Thoracic aorta (tissue), 2 donors: Measurements from ENCODE around the gene THBS4. TPM values are rescaled to one million over a fixed set of nuclear protein-coding genes. Genes with fewer than 3 reads are reported as not detected.
A peak's percentile ranks its signal among the peaks of the same experiment; 100 is the strongest.

ENCODE experiments used
- ATAC-seq: fragments of 150-250 bp; one replicate; pipeline ENCODE4 v1.8.0; 2017; ENCODE audit warnings: low read depth; ENCODE audit not compliant: insufficient number of reproducible peaks, low FRiP score
- DNase-seq: peaks from one replicate; pipeline ENCODE4 v3.0.0-alpha.2; 2020; ENCODE audit warnings: low spot score
- H3K27ac ChIP-seq, 2 donors: fragments of 200-600 bp; sonication (generic); 1 replicate in 1 of 2; 2 replicates in 1 of 2; pipeline ENCODE4 v1.5.1; 2016; ENCODE audit warnings: mild to moderate bottlenecking in 2 of 2, moderate library complexity in 2 of 2
- H3K27me3 ChIP-seq: fragments of 200-600 bp; sonication (generic); replicated peaks from 2 replicates; pipeline ENCODE4 v1.6.0; 2016; ENCODE audit warnings: mild to moderate bottlenecking; ENCODE audit not compliant: insufficient read depth
- H3K36me3 ChIP-seq: fragments of 200-600 bp; sonication (generic); one replicate; pipeline ENCODE4 v1.5.1; 2016
- H3K4me1 ChIP-seq, 2 donors: fragments of 200-600 bp; sonication (generic); 1 replicate in 1 of 2; 2 replicates in 1 of 2; pipeline versions ENCODE4 v1.5.1 to v1.6.0; 2016; ENCODE audit warnings: low read depth in 2 of 2, mild to moderate bottlenecking in 1 of 2; ENCODE audit not compliant: control insufficient read depth in 1 of 2
- H3K4me3 ChIP-seq: fragments of 200-600 bp; sonication (generic); 2 replicates; pipeline ENCODE4 v1.5.1; 2016; ENCODE audit warnings: mild to moderate bottlenecking
- H3K9me3 ChIP-seq: fragments of 200-600 bp; sonication (generic); 2 replicates; pipeline ENCODE4 v1.5.1; 2016
- CTCF ChIP-seq: fragments of 200-600 bp; sonication (generic); IDR thresholded peaks from one replicate; pipeline ENCODE4 v1.5.1; 2019; ENCODE audit warnings: antibody characterized with exemption
- total RNA-seq, 2 donors: library from RNA; depleted of rRNA; stranded (reverse); fragments of >200 nt; gene quantifications; one replicate each; pipeline versions ENCODE4 v1.1.0 to v1.2.3, GENCODE V29; 2016

Gene THBS4
- total RNA-seq = 10 to 100 TPM in 1 of 2 donors, 1 to 10 TPM in 1; 7.2 to 13.5 TPM

GRCh38 chr5:80034962-80035821 is at the start of gene THBS4:
THBS4 (plus strand) TSS chr5:80035348; CDS start chr5:80035538, 190 bp downstream.
- DNase-seq (no peak), ATAC-seq (no peak)
- Histone ChIP-seq H3K4me3 (no peak within 1 kb of the TSS), H3K27me3 (no peaks in the 10 kb centered on the region), H3K27ac (no peak within 1 kb of the TSS), H3K36me3 (no peaks in the 10 kb centered on the region), H3K9me3 (no peaks in the 10 kb centered on the region), H3K4me1 (no peaks in the 10 kb centered on the region)
- no peak for TF ChIP-seq CTCF

GRCh38 chr5:79986260-79986659 is 48.9 kb upstream of the THBS4 start:
- Histone ChIP-seq H3K9me3 (no peaks in the 10 kb centered on the region), H3K4me3 (no peak overlapping the region), H3K27ac (no peak overlapping the region), H3K4me1 (peaks cover 7 to 9% of the 10 kb centered on the region in 2 donors), H3K27me3 (no peaks in the 10 kb centered on the region), H3K36me3 (peaks cover 30% of the 10 kb centered on the region)
- no peak for ATAC-seq
- DNase-seq = no peak
- TF ChIP-seq CTCF = no peak

GRCh38 chr5:79990205-79990597 is 44.9 kb upstream of the THBS4 start:
- no peaks in the 10 kb centered on the region for H3K27me3 ChIP-seq
- no peak overlapping the region for H3K27ac ChIP-seq
- H3K9me3 ChIP-seq = no peaks in the 10 kb centered on the region
- H3K4me1 ChIP-seq = peaks cover 12 to 16% of the 10 kb centered on the region in 2 donors
- no peak for TF ChIP-seq CTCF
- H3K36me3 ChIP-seq = peaks cover 18% of the 10 kb centered on the region
- DNase-seq (no peak), ATAC-seq (no peak)
- H3K4me3 ChIP-seq = peak overlapping the region; percentile 92

GRCh38 chr5:79990598-79991507 is 44.3 kb upstream of the THBS4 start, which contains the start of gene MTX3:
MTX3 (minus strand) TSS chr5:79991262; CDS start chr5:79991238, 24 bp downstream.
- peaks cover 12 to 16% of the 10 kb centered on the region in 2 donors for H3K4me1 ChIP-seq
- H3K27me3 ChIP-seq = no peaks in the 10 kb centered on the region
- peak within 1 kb of the TSS; percentile 58 to 64 for H3K27ac ChIP-seq
- peaks cover 16% of the 10 kb centered on the region for H3K36me3 ChIP-seq
- ATAC-seq (peak; percentile 81), DNase-seq (peak; percentile 66)
- H3K4me3 ChIP-seq = peak within 1 kb of the TSS; percentile 92
- H3K9me3 ChIP-seq = no peaks in the 10 kb centered on the region
- TF ChIP-seq CTCF = no peak
